Effector memory CD4-positive, alpha-beta T cell (primary cell): ENCODE results near the gene AFG1L.
A peak's percentile ranks its signal among the peaks of the same experiment; 100 is the strongest.
"Not testable (repeated sequence)": the region's sequence is repeated elsewhere in the genome, so short reads cannot be mapped to it uniquely, and the experiment has no call there.

Source experiments
- DNase-seq, 3 donors: peaks; one replicate each; pipeline ENCODE4 v3.0.0-alpha.2; 2020
- H3K27ac ChIP-seq: 2 replicates; pipeline ENCODE4 v1.7.0; 2013; ENCODE audit warnings: mild to moderate bottlenecking, low read length, moderate library complexity; ENCODE audit not compliant: insufficient read depth, poor library complexity, severe bottlenecking
- H3K27me3 ChIP-seq: replicated peaks from 2 replicates; pipeline ENCODE4 v1.7.0; 2013; ENCODE audit warnings: mild to moderate bottlenecking, low read length; ENCODE audit not compliant: insufficient read depth, control insufficient read depth, poor library complexity, severe bottlenecking
- H3K36me3 ChIP-seq: 2 replicates; pipeline ENCODE4 v1.7.0; 2013; ENCODE audit warnings: mild to moderate bottlenecking, low read length, moderate library complexity; ENCODE audit not compliant: control insufficient read depth, insufficient read depth
- H3K4me1 ChIP-seq: 2 replicates; pipeline ENCODE4 v1.7.0; 2013; ENCODE audit warnings: low read length, mild to moderate bottlenecking; ENCODE audit not compliant: control insufficient read depth, insufficient read depth, poor library complexity, severe bottlenecking
- H3K4me3 ChIP-seq: 2 replicates; pipeline ENCODE4 v1.7.0; 2013; ENCODE audit warnings: low read length, low read depth, mild to moderate bottlenecking; ENCODE audit not compliant: insufficient read depth, poor library complexity, severe bottlenecking
- H3K9me3 ChIP-seq: 2 replicates; pipeline ENCODE4 v1.7.0; 2013; ENCODE audit warnings: mild to moderate bottlenecking, low read length, moderate library complexity; ENCODE audit not compliant: control insufficient read depth

The AFG1L gene

GRCh38 chr6:108557494-108558371, 262.9 kb downstream of the AFG1L start:
- Histone ChIP-seq H3K36me3 (no peaks in the 10 kb centered on the region), H3K27me3 (no peaks in the 10 kb centered on the region), H3K4me3 (peak overlapping the region; percentile 70), H3K4me1 (peaks cover 12% of the 10 kb centered on the region), H3K9me3 (no peaks in the 10 kb centered on the region), H3K27ac (peak overlapping the region; percentile 99)
- peak; percentile 76 to 80 (median 77) for DNase-seq

GRCh38 chr6:108558372-108559096, 263.7 kb downstream of the AFG1L start:
- Histone ChIP-seq H3K36me3 (no peaks in the 10 kb centered on the region), H3K4me1 (peaks cover 12% of the 10 kb centered on the region), H3K9me3 (no peaks in the 10 kb centered on the region), H3K27me3 (no peaks in the 10 kb centered on the region), H3K27ac (peak overlapping the region; percentile 99), H3K4me3 (peak overlapping the region; percentile 98)
- DNase-seq: peak; percentile 94 to 96 (median 95)

GRCh38 chr6:108559097-108559883, 264.4 kb downstream of the AFG1L start:
- H3K27me3 ChIP-seq: no peaks in the 10 kb centered on the region
- H3K36me3 ChIP-seq: no peaks in the 10 kb centered on the region
- H3K9me3 ChIP-seq: no peaks in the 10 kb centered on the region
- peaks cover 12% of the 10 kb centered on the region for H3K4me1 ChIP-seq
- peak; percentile 82 to 85 (median 83) for DNase-seq
- H3K4me3 ChIP-seq: peak overlapping the region; percentile 98
- peak overlapping the region; percentile 99 for H3K27ac ChIP-seq

DNA sequence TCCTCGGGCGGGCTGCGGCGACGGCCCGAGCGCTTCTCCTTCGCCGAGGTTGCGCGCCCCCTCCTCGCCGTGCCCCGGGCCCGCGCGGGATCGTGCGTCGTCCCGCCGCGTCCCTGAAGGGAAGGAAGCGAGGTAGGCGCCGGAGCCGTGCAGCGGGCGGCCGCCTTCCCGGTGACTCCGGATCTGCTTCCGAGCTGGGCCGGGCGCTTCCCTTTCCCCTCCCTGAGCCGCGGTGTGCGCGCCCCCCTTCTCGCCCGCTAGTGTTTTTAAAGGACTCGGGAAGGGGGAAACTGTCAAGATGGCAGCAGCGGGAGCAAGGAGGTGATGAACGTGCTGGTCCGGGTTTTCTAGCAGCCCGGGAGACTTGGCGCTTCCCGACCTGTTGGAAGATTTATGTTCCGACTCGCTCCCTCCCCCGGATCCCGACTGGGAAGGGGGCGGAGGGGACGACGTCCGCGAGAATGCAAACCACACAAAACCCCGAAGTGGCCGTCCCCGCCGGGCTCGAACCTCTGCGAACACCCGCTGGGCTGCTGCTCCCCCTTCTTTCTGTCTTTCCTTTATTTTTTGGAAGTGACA, 265.1 kb downstream of the AFG1L start:
- no peaks in the 10 kb centered on the region for H3K27me3 ChIP-seq
- peak overlapping the region; percentile 91 for H3K4me3 ChIP-seq
- peak overlapping the region; percentile 79 for H3K27ac ChIP-seq
- H3K9me3 ChIP-seq: no peaks in the 10 kb centered on the region
- H3K4me1 ChIP-seq: peaks cover 18% of the 10 kb centered on the region
- H3K36me3 ChIP-seq: no peaks in the 10 kb centered on the region
- DNase-seq: no peak

- Histone ChIP-seq H3K27me3 (no peaks in the 10 kb centered on the region), H3K36me3 (no peaks in the 10 kb centered on the region), H3K4me3 (peak within 1 kb of the TSS; percentile 91), H3K9me3 (no peaks in the 10 kb centered on the region), H3K4me1 (peaks cover 24% of the 10 kb centered on the region), H3K27ac (peak within 1 kb of the TSS; percentile 79)
- DNase-seq: peak; percentile 66 to 72 (median 67)
These were observed 265.8 kb downstream of the AFG1L start, which contains the start of gene FOXO3 for GRCh38 chr6:108560463-108561308. Gene FOXO3, plus strand, starts transcription at chr6:108560917. Its CDS starts 292 bp downstream, at chr6:108561209.

- peaks cover 30% of the 10 kb centered on the region for H3K4me1 ChIP-seq
These were observed 266.4 kb downstream of the AFG1L start for GRCh38 chr6:108561309-108561647.

GRCh38 chr6:108561742-108562502, 267.1 kb downstream of the AFG1L start:
- DNase-seq: no peak
- no peak overlapping the region for H3K4me3 ChIP-seq
- H3K4me1 ChIP-seq: peaks cover 35% of the 10 kb centered on the region
- H3K27me3 ChIP-seq: no peaks in the 10 kb centered on the region
- no peaks in the 10 kb centered on the region for H3K9me3 ChIP-seq
- H3K27ac ChIP-seq: no peak overlapping the region
- no peaks in the 10 kb centered on the region for H3K36me3 ChIP-seq

More at GRCh38 chr6:108561309-108561647, 266.4 kb downstream of the AFG1L start:
- not testable (repeated sequence) for H3K27me3 ChIP-seq, DNase-seq, H3K4me3 ChIP-seq, H3K36me3 ChIP-seq, H3K9me3 ChIP-seq
- H3K27ac ChIP-seq: peak overlapping the region; percentile 79

GRCh38 chr6:108562503-108562993, 267.7 kb downstream of the AFG1L start:
- no peaks in the 10 kb centered on the region for H3K27me3 ChIP-seq
- no peaks in the 10 kb centered on the region for H3K9me3 ChIP-seq
- peaks cover 29% of the 10 kb centered on the region for H3K4me1 ChIP-seq
- peaks cover 3% of the 10 kb centered on the region for H3K36me3 ChIP-seq
- DNase-seq: no peak
- no peak overlapping the region for H3K4me3 ChIP-seq
- H3K27ac ChIP-seq: no peak overlapping the region
